Activated CD4-positive, alpha-beta T cell treated with anti-CD3 and anti-CD28 coated beads, Interleukin-2, amount 10 ng/mL, durations not matched to agents 7 days and 5 days (primary cell): ENCODE data around the gene EXOSC10. TPM values are rescaled to one million over a fixed set of nuclear protein-coding genes. Genes with fewer than 3 reads are reported as not detected.
A peak's percentile ranks its signal among the peaks of the same experiment; 100 is the strongest.

Source experiments
- CTCF ChIA-PET: fragments of 350-600 bp; sonication (Branson Sonifier 250); formaldehyde crosslinking; loops from one replicate; lab custom pipeline; 2021; ENCODE audit warnings: antibody characterized with exemption; lab: Charles Lee
- POLR2A ChIA-PET: fragments of 350-600 bp; sonication (Branson Sonifier 250); formaldehyde crosslinking; loops from one replicate; lab custom pipeline; 2021; ENCODE audit warnings: antibody characterized with exemption; lab: Charles Lee
- DNase-seq: peaks from one replicate; pipeline ENCODE4 v3.0.0-alpha.2; 2020
- H3K27ac Mint-ChIP-seq: one replicate; pipeline ENCODE4 v1.8.0; 2021; ENCODE audit warnings: mild to moderate bottlenecking, moderate library complexity, mixed read lengths
- H3K27me3 Mint-ChIP-seq: one replicate; pipeline ENCODE4 v1.8.0; 2021; ENCODE audit warnings: mixed read lengths
- H3K36me3 Mint-ChIP-seq: one replicate; pipeline ENCODE4 v1.8.0; 2021; ENCODE audit warnings: low read depth, mixed read lengths
- H3K4me1 Mint-ChIP-seq: one replicate; pipeline ENCODE4 v1.8.0; 2021; ENCODE audit warnings: mixed read lengths
- H3K4me3 Mint-ChIP-seq: one replicate; pipeline ENCODE4 v1.8.0; 2021; ENCODE audit warnings: mild to moderate bottlenecking, moderate library complexity, mixed read lengths
- H3K9me3 Mint-ChIP-seq: one replicate; pipeline ENCODE4 v1.8.0; 2021; ENCODE audit warnings: mixed read lengths
- total RNA-seq, 2 experiments: library from RNA; stranded (reverse); gene quantifications; one replicate each; pipeline ENCODE4 v1.2.3, GENCODE V29; 2021

Gene EXOSC10
- 10 to 100 TPM; 82.5 to 87.4 TPM for total RNA-seq

- no peaks in the 10 kb centered on the region for H3K9me3 Mint-ChIP-seq
- ChIA-PET POLR2A (interaction anchor here (0.7 to 1.5 kb wide), 3 partner anchors 41 to 327 kb away, joined by 3 to 5 read pairs (median 3); no protein-coding TSS in a partner anchor), CTCF (interaction anchor here (0.7 to 3.3 kb wide), 8 partner anchors 10 to 565 kb away, joined by 3 to 14 read pairs (median 3); partner anchors contain the start of genes FBXO6 and SRM)
- peaks cover 15% of the 10 kb centered on the region for H3K36me3 Mint-ChIP-seq
- no peaks in the 10 kb centered on the region for H3K27me3 Mint-ChIP-seq
- peak within 1 kb of the TSS; percentile 97 for H3K4me3 Mint-ChIP-seq
- H3K4me1 Mint-ChIP-seq, result peaks cover 24% of the 10 kb centered on the region
- peak; percentile 95 for DNase-seq
- peak within 1 kb of the TSS; percentile 97 for H3K27ac Mint-ChIP-seq
Observed at GRCh38 chr1:11099310-11100148, at the start of gene EXOSC10. TSS of gene EXOSC10 (minus strand) at chr1:11099869. CDS start at chr1:11099831, 38 bp downstream.

DNA sequence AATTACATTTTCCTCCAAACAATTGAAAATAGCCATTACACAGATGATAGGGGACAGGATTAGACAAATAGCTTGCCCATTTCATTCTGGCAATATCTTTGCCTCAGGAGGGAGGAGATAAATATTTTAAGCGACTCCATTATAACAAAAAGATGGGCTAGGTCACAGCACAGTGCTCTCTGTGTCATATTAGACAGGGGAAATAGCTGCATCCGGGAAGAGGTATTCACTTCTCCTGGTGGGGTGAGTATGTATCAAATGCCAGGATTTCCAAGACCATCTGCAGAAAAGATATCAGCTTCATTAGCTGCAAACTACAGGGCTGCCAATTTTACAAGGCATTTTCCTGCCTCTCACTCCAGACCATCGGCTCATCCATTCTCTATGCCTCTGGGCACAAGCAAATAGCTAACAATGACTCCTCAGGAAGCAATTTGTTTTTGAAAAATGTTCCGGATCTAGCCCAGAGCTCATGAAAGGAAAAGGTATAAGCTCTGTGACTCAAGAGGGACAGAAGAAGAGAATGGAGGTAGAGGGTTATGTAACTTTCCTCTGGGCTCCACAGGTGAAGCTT, 47.6 kb upstream of the EXOSC10 start:
- H3K36me3 Mint-ChIP-seq, result peaks cover 25% of the 10 kb centered on the region
- no peak overlapping the region for H3K27ac Mint-ChIP-seq
- no peak for DNase-seq
- no peak overlapping the region for H3K4me3 Mint-ChIP-seq
- CTCF ChIA-PET, result interaction anchor here (0.8 to 1.8 kb wide), 4 partner anchors 10 to 110 kb away, joined by 3 to 5 read pairs (median 4); no protein-coding TSS in a partner anchor
- peaks cover 6% of the 10 kb centered on the region for H3K4me1 Mint-ChIP-seq
- H3K27me3 Mint-ChIP-seq, result no peaks in the 10 kb centered on the region
- POLR2A ChIA-PET, result no interaction called here
- H3K9me3 Mint-ChIP-seq, result no peaks in the 10 kb centered on the region

DNA sequence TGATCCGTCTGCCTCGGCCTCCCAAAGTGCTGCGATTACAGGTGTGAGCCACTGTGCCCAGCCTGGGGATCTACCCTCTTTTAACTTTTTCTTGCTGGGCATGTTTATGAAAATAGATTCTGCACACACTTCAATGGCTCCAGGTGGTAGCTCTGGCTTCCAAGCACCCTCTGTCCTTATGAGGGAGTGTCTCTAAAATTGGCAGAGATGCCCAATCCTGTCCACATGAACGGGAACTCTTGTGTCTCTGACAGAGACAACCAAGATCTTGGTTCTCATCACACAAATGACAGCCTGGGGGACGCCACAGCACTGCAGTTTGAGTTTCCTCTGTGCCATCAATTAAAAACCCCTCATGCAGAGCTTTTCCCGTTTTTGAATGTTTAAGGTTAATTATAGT, 46.1 kb upstream of the EXOSC10 start:
- Mint-ChIP-seq H3K4me3 (no peak overlapping the region), H3K27me3 (no peaks in the 10 kb centered on the region), H3K4me1 (peaks cover 6% of the 10 kb centered on the region), H3K27ac (no peak overlapping the region), H3K9me3 (no peaks in the 10 kb centered on the region), H3K36me3 (peaks cover 25% of the 10 kb centered on the region)
- DNase-seq, result no peak
- ChIA-PET CTCF (interaction anchor here (1.8 kb wide), 1 partner anchor 8 kb away, joined by 4 read pairs; no protein-coding TSS in a partner anchor), POLR2A (no interaction called here)

- Mint-ChIP-seq H3K4me3 (no peak overlapping the region), H3K4me1 (peaks cover 6% of the 10 kb centered on the region), H3K9me3 (no peaks in the 10 kb centered on the region), H3K27me3 (no peaks in the 10 kb centered on the region), H3K36me3 (peaks cover 27% of the 10 kb centered on the region), H3K27ac (no peak overlapping the region)
- no peak for DNase-seq
- POLR2A ChIA-PET, result no interaction called here
- CTCF ChIA-PET, result interaction anchor here (0.7 to 0.9 kb wide), 3 partner anchors 7 to 605 kb away, joined by 3 to 4 read pairs (median 4); no protein-coding TSS in a partner anchor
Observed at GRCh38 chr1:11144570-11145256, 45.0 kb upstream of the EXOSC10 start.

- CTCF ChIA-PET, result interaction anchor here (0.8 to 0.9 kb wide), 2 partner anchors 8 to 45 kb away, joined by 3 to 4 read pairs; no protein-coding TSS in a partner anchor
- no peaks in the 10 kb centered on the region for H3K27me3 Mint-ChIP-seq
- H3K9me3 Mint-ChIP-seq, result no peaks in the 10 kb centered on the region
- no peak overlapping the region for H3K27ac Mint-ChIP-seq
- H3K4me3 Mint-ChIP-seq, result no peak overlapping the region
- H3K36me3 Mint-ChIP-seq, result peaks cover 30% of the 10 kb centered on the region
- H3K4me1 Mint-ChIP-seq, result peaks cover 6% of the 10 kb centered on the region
- POLR2A ChIA-PET, result no interaction called here
- DNase-seq, result no peak
Observed at GRCh38 chr1:11143907-11144306, 44.2 kb upstream of the EXOSC10 start.

- CTCF ChIA-PET, result interaction anchor here (0.9 kb wide), 1 partner anchor 9 kb away, joined by 3 read pairs; no protein-coding TSS in a partner anchor
- Mint-ChIP-seq H3K27me3 (no peaks in the 10 kb centered on the region), H3K36me3 (peaks cover 34% of the 10 kb centered on the region), H3K4me1 (peaks cover 6% of the 10 kb centered on the region), H3K9me3 (no peaks in the 10 kb centered on the region), H3K4me3 (no peak overlapping the region), H3K27ac (no peak overlapping the region)
- POLR2A ChIA-PET, result no interaction called here
- DNase-seq, result no peak
Observed at GRCh38 chr1:11143401-11143800, 43.7 kb upstream of the EXOSC10 start.

DNA sequence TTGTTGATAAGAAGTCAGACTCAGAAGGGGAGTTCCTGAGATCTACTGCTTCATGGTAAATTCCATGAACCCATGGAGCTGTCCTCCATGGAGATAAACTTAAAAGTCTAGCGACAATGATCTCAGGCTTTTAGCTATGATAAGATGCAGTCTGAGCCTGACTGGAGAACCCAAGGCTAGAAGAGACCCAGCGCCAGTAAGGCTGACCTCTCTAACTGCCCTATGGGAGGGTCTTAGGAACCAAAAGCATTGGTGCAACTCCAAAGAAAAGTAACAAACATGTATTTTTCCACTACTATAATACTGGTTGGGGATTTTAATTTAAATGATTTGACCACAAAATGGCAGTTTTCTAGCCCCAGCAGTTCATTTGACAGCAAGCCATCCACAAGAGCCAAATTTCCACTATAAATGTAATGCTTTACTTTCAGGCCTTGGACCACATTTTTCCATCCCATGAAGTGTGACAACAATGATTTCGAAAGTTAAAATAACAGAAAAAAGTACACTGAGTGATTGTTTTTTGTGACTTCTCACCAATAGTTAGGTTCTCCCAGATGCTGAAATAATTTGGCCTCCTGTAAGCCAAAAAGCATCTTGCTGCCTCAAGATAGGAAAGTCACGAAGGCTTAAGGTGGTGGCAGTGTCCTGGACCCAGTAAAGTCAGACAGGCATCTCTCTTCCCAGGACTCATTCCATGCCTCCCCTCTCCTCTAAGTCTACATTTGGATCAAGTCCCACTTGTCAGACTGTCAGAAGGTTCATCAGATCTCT, 43.1 kb upstream of the EXOSC10 start:
- Mint-ChIP-seq H3K36me3 (peaks cover 33% of the 10 kb centered on the region), H3K4me3 (no peak overlapping the region), H3K4me1 (peaks cover 6% of the 10 kb centered on the region), H3K9me3 (no peaks in the 10 kb centered on the region), H3K27ac (no peak overlapping the region), H3K27me3 (no peaks in the 10 kb centered on the region)
- POLR2A ChIA-PET, result no interaction called here
- CTCF ChIA-PET, result interaction anchor here (1.5 kb wide), 1 partner anchor 8 kb away, joined by 3 read pairs; no protein-coding TSS in a partner anchor
- no peak for DNase-seq

GRCh38 chr1:11138952-11139351, 39.3 kb upstream of the EXOSC10 start:
- H3K4me3 Mint-ChIP-seq, result no peak overlapping the region
- peaks cover 22% of the 10 kb centered on the region for H3K36me3 Mint-ChIP-seq
- H3K4me1 Mint-ChIP-seq, result peaks cover 2% of the 10 kb centered on the region
- DNase-seq, result no peak
- H3K9me3 Mint-ChIP-seq, result no peaks in the 10 kb centered on the region
- POLR2A ChIA-PET, result no interaction called here
- no peak overlapping the region for H3K27ac Mint-ChIP-seq
- H3K27me3 Mint-ChIP-seq, result no peaks in the 10 kb centered on the region
- CTCF ChIA-PET, result no interaction called here

DNA sequence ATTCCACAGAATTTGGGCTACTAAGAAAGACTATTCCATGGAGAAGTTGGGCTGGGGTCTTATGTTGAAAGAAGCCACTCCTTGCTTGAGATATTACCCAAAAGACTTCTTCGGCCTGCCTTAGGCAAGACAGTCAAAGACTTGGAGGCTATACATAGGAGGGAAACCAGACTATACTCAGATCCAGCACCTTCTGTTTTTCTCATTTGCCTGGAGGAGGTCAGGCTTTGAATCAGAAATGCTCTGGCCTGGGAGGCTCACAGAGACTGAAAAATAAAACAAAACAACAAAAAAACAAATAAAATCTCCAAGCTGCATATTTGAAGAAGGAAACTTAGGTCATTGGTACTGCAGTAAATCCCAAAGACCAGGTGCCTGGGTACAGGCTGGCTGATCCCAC, 38.4 kb upstream of the EXOSC10 start:
- Mint-ChIP-seq H3K4me1 (no peaks in the 10 kb centered on the region), H3K27ac (peak overlapping the region; percentile 19), H3K27me3 (no peaks in the 10 kb centered on the region), H3K4me3 (no peak overlapping the region), H3K9me3 (no peaks in the 10 kb centered on the region), H3K36me3 (peaks cover 25% of the 10 kb centered on the region)
- no peak for DNase-seq
- ChIA-PET CTCF (interaction anchor here (1.5 to 1.8 kb wide), 2 partner anchors 8 to 19 kb away, joined by 3 to 4 read pairs; no protein-coding TSS in a partner anchor), POLR2A (no interaction called here)

DNA sequence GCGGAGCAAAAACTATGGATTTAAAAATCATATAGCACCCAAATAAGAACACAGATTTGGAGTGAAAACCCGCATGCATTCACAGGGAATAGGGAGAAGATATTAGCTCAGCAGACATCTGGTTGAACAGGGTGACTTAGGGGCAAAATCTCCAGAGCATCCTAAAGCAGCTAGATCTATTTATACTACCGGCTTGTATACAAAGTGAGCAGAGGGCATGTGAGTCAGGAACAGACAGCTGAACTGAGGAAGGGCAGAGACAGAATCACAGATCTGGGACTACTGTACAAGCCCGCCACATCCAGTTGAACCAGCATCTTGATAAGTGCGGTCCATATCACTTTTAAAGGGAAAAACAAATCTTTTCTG, 35.2 kb upstream of the EXOSC10 start:
- Mint-ChIP-seq H3K27me3 (no peaks in the 10 kb centered on the region), H3K4me3 (no peak overlapping the region), H3K36me3 (peaks cover 30% of the 10 kb centered on the region), H3K27ac (no peak overlapping the region), H3K9me3 (no peaks in the 10 kb centered on the region), H3K4me1 (no peaks in the 10 kb centered on the region)
- ChIA-PET POLR2A (no interaction called here), CTCF (interaction anchor here (1.2 kb wide), 1 partner anchor 38 kb away, joined by 4 read pairs; no protein-coding TSS in a partner anchor)
- no peak for DNase-seq

DNA sequence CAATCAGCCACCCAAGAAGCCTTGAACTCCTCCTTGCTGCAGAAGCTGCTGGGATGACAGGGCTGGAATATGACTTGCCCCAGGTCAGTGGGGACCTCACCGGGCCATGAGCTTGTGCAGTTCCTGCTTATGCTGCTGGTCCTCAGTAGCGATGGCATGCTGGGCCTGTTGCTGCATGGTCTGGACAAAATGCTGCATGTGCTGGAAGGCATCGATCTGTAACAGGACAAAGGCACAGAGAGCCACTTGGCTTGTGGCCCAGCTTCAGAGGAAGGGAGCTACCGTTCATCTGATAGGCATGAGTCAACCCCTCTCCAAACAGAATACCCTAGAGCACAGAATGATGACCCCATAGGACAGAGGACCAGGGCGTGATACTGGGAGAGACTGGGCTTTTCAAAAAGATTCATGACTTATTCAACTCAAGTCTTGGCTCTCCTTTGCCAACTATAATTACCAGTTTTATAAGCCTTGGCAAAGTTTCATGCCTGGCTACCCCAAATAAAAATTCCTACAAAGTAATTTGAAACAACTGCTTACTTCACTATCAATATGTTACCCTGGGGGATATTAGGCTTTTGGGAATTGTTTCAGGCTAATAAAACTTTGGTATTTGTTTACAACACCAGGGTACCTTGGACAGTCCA, 34.7 kb upstream of the EXOSC10 start:
- Mint-ChIP-seq H3K9me3 (no peaks in the 10 kb centered on the region), H3K27me3 (no peaks in the 10 kb centered on the region), H3K4me3 (no peak overlapping the region), H3K27ac (no peak overlapping the region), H3K36me3 (peaks cover 35% of the 10 kb centered on the region), H3K4me1 (no peaks in the 10 kb centered on the region)
- POLR2A ChIA-PET, result no interaction called here
- DNase-seq, result no peak
- CTCF ChIA-PET, result interaction anchor here (1.2 kb wide), 1 partner anchor 38 kb away, joined by 4 read pairs; no protein-coding TSS in a partner anchor
